ENCODE results near the gene COQ9.

DNA sequence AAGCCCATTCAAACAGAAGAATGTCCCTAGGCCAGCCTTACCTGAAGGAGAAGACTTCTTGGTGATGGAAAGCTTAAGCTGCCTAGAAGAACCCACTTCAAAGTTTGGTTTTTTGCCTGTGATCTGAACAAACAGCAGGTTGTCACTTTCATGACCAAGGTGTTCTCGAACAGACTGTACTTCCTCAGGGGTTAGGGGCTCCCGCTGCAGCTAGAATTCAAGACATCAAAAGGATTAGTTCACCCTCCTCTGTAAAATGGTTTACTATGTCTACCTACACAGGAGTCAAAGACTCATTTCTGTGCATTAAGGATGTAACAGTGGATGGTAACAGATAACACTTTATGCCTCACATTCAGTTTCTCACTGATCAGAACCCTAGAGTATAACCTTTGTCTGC lies 13.3 kb upstream of the COQ9 start:
- TF ChIP-seq, protein P1, sequence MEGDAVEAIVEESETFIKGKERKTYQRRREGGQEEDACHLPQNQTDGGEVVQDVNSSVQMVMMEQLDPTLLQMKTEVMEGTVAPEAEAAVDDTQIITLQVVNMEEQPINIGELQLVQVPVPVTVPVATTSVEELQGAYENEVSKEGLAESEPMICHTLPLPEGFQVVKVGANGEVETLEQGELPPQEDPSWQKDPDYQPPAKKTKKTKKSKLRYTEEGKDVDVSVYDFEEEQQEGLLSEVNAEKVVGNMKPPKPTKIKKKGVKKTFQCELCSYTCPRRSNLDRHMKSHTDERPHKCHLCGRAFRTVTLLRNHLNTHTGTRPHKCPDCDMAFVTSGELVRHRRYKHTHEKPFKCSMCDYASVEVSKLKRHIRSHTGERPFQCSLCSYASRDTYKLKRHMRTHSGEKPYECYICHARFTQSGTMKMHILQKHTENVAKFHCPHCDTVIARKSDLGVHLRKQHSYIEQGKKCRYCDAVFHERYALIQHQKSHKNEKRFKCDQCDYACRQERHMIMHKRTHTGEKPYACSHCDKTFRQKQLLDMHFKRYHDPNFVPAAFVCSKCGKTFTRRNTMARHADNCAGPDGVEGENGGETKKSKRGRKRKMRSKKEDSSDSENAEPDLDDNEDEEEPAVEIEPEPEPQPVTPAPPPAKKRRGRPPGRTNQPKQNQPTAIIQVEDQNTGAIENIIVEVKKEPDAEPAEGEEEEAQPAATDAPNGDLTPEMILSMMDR (IDR thresholded peaks at IDR 0.05; ENCODE audit: insufficient read depth, low read length) = no peak
- TF ChIP-seq POLR2AphosphoS5 (IDR thresholded peaks at IDR 0.05; ENCODE audit: low read depth) (no peak), GABPA (IDR thresholded peaks at IDR 0.05; ENCODE audit: low read depth) (no peak), SPI1 (IDR thresholded peaks at IDR 0.05; ENCODE audit: borderline replicate concordance, low read depth) (no peak)
- TF ChIP-seq, protein P2, sequence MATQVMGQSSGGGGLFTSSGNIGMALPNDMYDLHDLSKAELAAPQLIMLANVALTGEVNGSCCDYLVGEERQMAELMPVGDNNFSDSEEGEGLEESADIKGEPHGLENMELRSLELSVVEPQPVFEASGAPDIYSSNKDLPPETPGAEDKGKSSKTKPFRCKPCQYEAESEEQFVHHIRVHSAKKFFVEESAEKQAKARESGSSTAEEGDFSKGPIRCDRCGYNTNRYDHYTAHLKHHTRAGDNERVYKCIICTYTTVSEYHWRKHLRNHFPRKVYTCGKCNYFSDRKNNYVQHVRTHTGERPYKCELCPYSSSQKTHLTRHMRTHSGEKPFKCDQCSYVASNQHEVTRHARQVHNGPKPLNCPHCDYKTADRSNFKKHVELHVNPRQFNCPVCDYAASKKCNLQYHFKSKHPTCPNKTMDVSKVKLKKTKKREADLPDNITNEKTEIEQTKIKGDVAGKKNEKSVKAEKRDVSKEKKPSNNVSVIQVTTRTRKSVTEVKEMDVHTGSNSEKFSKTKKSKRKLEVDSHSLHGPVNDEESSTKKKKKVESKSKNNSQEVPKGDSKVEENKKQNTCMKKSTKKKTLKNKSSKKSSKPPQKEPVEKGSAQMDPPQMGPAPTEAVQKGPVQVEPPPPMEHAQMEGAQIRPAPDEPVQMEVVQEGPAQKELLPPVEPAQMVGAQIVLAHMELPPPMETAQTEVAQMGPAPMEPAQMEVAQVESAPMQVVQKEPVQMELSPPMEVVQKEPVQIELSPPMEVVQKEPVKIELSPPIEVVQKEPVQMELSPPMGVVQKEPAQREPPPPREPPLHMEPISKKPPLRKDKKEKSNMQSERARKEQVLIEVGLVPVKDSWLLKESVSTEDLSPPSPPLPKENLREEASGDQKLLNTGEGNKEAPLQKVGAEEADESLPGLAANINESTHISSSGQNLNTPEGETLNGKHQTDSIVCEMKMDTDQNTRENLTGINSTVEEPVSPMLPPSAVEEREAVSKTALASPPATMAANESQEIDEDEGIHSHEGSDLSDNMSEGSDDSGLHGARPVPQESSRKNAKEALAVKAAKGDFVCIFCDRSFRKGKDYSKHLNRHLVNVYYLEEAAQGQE (IDR thresholded peaks at IDR 0.05; ENCODE audit: insufficient replicate concordance, low read depth) = no peak

All from HL-60 (cell line).